DMS 273 (cell line): Measurements from ENCODE around the gene HARBI1.

Source experiments
- DNase-seq: peaks from one replicate; lab custom pipeline; 2025; ENCODE audit not compliant: unreplicated experiment; lab: John Stamatoyannopoulos, UW

HARBI1 gene

DNA sequence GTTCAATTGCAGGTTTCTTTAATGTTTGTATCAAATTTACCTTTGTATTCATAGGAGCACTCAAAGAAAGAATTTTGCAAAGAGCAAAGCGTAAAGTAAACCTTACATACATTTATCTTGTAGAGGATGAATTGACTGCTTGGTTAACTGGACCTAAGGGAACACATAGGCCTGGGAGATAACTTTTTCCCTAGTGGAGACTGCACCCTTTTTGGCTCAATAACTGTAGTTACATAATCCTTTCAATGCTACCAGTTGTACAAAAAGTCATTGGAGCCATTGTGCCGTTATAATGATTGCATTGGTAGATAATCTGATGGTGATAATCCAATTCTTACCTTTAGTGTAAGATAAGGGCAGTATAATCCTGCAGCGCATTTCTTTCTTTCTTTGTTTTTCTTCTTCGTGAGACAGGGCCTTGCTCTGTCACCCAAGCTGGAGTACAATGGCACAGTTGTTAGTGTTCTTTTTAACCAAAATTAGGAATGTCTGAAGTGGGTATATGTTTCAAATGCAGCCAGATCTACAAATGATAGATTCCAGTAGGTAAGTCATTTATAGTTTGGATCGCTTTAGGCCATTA, 18.6 kb upstream of the HARBI1 start:
- no peak for DNase-seq

DNA sequence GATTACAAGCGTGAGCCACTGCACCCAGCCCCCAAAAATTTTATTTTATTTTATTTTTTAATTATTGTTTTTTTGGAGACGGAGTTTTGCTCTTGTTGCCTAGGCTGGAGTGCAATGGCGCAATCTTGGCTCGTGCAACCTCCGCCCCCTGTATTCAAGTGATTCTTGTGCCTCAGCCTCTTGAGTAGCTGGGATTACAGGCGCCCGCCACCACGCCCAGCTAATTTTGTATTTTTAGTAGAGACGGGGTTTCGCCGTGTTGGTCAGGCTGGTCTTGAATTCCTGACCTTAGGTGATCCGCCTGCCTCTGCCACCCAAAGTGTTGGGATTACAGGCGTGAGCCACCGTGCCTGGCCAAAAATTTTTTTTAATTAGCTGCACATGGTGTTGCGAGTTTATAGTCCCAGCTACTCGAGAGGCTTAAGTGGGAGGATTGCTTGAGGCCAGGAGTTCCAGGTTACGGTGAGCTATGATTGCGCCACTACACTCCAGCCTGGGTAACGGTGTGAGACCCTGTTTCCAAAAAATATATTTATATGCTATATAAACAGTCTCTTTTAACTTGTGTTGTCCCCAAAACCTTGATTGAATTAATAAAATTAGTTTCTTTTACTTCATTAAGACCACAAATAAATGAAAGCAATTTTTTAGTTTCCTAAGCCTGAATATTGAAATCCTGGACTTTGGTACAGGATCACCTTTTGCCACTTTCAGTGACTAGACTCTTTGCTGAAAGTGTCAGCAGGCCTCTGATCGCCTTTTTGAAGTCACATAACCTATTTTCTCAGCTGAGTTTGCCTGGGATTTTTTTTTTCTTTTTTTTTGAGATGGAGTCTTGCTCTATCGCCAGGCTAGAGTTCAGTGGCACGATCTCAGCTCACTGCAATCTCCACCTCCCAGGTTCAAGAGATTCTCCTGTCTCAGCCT, 16.5 kb upstream of the HARBI1 start:
- DNase-seq = no peak

DNA sequence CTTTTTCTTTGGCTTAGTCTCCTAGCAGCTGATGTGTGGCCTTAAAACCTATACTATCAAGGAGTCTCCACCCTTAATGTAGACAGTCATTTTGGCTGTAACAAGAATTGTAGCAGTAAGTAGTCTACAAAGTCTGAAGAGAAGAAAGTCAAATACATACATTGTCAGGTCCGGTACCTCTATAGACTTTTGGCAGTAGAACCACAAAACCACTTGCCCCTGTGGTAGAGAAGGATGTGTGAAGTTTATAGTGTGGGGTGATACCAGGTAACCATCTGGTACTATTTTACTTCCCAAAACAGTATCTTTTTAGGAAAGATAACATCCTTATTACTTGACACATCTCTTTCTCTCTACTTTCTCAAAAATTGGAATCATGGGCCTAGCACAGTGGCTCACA, 15.5 kb upstream of the HARBI1 start:
- DNase-seq = no peak

DNA sequence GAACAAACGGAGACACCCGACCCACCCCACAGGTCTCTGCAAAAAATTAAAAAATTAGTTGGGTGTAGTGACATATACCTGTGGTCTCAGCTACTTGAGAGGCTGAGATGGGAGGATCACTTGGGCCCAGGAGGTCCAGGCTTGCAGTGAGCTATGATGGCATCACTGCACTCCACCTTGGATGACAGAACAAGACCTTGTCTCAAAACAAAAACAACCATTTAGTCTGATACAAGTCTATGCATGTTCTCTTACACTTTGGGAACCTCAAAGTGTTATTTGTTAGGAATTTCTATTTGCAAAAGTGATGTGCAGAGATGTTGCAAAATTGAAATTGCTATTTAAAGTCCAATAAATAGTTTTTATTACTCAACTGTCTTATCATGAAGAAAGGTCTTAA, 14.6 kb upstream of the HARBI1 start:
- no peak for DNase-seq

DNA sequence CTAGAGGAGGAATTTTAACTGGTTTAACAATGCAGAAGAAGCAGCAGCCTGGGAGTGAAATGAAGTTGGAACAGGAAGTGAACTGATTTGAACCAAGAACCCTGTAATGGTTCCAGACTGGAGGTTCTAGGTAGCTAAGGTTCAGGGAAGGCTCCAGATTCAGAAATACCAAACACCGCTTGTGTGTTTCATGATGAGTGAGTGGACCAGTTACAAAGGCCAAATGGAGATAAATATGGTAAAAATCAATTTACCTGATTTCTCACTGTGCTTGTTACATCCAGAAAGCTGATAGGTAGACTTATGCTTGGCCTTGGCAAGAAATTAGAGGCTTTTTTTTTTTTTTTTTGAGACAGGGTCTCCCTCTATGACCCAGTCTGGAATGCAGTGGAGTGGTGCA, 13.2 kb upstream of the HARBI1 start:
- DNase-seq = no peak

DNA sequence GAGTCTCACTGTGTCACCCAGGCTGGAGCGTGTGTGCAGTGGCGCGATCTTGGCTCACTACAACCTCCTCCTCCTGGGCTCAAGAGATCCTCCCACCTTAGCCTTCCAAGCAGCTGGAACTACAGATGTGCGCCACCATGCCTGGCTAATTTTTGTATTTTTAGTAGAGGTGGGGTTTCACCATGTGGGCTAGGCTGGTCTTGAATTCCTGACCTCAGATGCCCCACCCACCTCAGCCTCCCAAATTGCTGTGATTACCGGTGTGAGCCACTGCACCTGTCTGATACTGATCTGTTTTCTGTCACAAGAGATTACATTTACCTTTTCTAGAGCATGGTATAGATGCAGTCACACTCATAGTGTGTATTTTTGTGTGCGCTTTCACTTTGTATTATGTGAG, 11.9 kb upstream of the HARBI1 start:
- no peak for DNase-seq

DNA sequence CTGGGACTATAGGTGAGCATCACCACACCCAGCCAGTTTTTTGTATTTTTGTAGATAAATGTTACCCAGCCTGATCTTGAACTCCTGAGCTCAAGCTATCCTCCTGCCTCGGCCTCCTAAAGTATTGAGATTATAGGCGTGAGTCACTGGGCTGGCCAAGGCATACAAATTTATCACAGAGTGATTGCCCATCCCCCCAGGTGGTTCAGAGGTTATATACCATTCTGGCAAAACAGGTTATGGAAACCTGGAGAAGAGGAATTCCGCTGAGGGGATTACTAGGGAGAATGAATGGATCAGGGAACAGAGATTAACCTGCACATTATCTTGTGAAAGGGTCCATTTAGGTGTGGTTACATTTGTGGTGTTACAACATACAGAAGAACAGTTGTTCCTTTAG, 8.4 kb upstream of the HARBI1 start:
- DNase-seq = no peak

DNA sequence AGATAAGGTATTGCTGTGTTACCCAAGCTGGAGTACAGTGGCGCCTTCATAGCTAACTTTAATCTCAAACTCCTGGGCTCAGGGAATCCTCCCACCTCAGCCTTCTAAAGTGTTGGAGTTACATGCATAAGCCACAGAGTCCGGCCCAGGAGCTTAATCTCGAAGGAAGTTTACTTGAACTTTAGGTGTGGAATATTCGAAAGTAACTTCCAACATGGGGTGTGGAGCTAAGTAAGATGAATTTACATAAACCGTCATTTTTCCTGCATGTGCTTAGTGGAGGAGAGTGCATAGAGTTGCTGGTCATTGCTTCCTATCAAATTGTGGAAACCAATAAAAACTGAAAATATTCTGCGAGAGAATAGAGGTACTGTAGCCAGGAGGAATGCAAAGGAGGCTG, 1.8 kb upstream of the HARBI1 start:
- DNase-seq = peak; percentile 7

DNA sequence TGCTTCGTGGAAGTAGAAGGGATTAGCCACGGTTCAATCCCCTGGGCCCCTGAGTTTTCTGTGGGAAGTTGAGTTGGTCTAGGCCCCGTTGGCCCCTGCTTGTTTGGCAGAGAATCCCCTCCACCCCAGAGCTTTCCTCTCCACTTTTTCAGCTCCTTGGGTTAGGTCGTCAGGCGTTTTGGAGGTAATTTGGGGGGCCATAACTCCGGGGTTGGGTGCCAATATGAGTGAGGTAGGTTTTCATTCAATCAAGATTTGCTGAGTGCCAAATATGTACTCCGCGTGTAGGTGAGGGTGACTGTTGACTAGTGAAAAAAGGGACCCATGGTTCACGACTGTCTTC, 916 bp upstream of the HARBI1 start:
- no peak for DNase-seq

DNA sequence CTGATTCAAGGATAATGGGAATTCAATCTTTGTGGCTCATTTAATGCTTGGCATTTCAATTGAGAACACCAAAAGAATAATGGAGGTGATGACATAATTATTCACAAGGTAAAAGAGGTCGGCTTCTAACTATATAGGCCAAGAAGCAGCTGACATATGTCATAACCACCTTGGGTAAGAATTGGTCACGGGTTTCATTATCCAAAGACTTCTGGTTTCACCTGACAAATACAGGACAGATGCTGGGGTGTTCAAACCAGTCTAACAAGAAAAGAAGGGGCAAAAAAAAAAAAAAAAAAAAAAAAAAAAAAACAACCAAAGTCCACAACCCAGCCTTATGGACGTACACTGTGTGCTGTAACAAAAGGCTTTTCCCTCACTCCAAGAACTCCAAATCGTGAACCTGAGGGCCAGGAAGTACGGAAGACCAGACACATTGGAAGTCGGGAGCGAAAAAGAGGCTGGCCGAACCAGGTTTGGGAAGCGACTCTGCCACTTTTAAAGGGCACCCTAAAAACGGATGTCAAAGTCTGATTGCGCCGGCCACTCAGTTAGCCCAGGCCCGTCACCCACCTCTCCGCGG, 385 bp downstream of the HARBI1 start:
- peak; percentile 38 for DNase-seq

DNA sequence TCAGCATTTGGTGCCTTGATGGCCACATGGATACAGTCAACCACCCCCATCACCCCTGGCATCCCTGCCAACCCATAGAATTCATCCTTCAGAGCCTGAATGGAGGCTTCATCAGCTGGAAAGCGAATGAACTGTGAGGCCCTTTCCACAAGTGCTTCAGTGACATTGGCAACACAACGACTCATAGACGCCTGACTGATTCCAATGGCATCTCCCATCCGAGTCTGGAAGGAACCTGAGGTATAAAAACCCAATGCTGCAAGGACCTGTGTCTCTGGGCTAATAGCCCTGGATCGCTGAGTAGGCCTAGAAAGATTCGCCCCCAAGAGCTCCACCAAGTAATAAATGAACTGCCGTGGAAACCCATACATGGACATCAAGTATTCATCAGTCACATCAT, 1.3 kb downstream of the HARBI1 start:
- no peak for DNase-seq

DNA sequence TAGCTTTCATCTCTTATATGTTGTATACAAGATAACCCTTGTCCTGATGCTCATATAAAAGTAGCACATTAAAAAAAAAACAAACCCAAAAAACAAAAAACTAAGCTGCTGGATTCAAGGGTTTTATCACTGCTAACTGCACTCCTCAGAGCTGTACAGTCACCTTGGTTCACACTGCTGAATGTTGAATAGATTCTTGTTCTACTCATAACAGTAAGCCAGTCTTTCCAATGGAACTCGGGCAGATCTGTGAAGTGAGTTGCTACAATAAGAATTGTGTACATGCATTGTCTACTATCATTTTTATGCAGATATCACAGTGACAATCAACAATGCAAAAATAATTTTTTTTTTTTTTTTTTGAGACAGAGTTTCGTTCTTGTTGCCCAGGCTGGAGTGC, 4.7 kb downstream of the HARBI1 start:
- DNase-seq = no peak

DNA sequence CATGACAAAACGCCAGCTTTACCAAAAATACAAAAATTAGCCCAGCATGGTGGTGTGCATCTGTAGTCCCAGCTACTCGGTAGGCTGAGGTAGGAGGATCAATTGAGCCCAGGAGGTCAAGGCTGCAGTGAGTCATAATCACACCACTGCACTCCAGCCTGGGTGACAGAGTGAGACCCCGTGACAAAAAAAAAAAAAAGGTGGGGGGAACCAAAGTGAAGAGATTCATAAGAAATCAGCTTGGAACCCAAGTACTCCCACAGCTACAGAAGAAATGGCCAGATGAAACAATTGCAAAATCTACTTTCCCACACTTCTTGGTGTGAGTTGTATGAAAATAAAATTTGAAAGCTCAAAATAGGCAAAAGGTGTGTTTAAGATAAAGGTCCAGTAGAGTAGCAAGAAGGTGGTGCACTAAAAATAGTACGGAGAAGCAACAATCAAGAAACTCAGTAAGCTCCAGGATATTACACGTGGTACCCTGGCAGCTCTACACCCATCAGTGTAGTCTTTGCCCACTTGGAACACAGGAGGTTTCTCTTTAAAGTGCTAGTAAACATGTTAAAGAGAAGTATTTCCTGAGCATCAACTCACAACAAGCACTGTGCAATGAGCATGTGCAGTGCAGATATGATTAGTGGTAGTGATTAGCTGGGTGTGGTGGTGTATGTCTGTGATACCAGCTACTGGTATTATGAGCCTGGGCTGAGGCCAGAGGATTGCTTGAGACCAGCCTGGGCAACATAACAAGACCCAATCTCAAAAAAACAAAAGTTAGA, 5.3 kb downstream of the HARBI1 start:
- DNase-seq = no peak

DNA sequence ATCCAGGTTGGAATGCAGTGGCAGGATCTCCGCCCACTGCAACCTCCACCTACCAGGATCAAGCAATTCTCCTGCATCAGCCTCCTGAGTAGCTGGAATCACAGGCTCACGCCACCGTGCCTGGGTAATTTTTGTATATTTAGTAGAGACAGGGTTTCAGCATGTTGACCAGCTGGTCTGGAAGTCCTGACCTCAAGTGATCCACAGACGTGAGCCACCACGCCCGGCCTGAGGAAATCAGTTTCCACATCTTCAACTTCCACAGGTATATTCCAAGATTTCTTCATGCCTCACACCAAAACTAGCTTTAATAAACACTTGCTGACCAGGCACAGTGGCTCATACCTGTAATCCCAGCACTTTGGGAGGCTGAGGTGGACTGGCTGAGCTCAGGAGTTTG, 7.6 kb downstream of the HARBI1 start:
- DNase-seq = no peak

DNA sequence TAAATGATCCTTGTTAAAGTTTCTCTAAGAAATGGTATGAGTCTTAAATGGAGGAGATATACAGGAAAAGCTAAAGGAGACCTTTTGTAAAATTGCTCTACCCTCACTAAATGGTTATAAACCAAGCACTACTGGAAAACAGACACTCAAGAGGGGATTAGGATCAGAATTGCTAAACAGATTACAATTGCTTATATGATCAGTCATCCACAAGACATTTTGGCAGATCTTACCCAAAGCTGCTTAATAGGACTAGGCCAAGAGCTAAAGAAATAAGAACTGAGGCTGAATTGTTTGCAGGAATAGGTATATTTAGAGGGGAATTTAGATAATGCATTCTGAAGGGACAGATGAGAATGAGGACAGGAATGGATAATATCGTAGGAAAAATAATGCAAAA, 9.5 kb downstream of the HARBI1 start:
- no peak for DNase-seq

DNA sequence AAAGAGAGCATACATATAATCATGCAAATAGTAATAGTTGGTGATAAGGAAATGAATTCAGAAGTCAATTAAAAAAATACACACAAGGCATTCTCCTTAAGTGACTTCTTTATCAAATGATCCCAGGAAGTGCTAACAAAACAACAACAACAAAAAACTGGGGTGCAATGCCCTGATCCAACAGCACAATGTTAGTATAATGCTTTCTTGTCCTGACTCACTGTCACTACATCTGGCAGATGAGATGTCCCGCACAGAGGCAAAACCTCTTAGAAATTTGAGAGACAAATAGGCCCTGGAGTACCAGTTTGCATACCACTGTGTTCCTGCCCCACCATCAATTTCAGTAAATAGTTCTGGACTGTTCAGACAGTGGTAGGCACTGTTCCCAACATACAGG, 12.2 kb downstream of the HARBI1 start:
- no peak for DNase-seq

DNA sequence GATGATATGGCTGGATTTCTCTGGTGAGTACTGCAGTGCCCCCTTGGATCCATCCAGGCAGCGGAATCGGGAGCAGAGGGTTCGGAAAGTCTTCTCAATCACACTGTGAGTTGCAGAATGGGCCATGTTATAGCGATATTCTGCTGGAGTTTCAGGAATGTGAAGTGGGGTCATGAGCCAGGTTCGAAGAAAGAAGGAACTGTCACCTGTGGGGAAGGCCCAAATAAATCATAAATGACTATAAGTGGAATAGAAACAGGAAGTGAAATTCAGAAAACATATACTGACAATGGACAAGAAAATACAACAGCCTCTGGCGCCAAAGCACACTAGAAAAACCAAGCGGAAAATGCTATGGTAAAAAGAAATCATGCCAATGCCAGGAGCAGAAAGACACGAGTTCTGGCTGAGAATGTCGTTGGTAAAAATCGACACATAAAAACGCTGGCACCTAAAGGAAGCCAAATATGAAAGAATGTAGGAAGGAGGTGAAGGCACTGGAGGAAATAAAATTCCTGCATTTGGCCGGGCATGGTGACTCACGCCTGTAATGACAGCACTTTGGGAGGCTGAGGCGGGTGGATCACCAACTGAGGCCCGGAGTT, 13.2 kb downstream of the HARBI1 start:
- DNase-seq = no peak

DNA sequence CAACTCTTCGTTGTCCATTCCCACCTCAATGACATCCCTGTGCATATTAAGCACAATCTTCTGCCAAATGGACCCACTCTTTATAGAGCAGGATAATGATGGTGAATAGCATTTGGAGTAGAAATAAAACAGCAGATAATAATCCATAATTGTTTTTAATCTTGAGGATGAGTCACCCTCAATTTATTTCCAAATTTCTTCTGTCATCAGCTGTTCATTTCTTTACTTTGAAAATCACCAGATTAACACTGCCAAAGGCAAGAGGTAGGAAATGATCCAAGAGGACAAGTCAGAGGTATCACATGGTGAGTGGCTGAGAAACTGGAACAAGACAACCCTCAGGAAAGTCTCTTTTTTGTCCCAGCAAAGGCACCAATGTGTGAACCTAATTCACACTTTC, 15.9 kb downstream of the HARBI1 start:
- DNase-seq = no peak

DNA sequence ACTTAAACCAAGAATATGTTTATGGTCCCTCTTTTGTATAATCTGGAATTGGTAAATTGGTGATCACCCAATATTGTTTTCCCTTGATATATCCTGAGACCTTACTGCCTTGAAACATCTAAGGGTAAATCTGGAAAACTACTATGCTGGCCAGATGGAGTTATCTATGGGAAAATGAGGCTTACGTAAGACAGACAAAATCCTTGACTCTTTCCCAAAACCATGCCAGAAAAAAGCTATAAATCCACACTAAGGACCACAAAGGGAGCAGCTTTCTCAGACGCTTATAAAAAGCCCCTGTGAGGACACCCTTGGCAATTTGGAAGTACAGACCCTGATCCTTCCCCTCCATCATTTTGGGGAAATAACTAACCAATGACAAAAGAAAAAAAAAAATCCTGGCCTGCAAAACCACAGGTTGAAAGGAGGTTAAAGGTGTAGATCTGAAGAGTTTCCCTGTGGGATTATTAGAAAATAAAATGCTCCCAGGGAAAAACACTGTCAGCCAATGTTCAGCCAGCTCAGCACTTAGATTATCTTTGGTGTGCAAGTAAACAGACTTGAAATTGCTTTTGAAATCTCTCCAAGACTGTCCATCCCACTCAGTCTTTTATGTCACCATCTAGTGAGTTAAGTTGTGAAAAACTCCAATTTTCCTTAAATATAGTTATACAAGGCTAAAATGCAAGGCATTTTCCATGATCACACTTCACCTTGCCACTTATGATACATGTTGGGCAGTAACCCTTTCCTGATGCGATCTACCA, 16.6 kb downstream of the HARBI1 start:
- DNase-seq = no peak

DNA sequence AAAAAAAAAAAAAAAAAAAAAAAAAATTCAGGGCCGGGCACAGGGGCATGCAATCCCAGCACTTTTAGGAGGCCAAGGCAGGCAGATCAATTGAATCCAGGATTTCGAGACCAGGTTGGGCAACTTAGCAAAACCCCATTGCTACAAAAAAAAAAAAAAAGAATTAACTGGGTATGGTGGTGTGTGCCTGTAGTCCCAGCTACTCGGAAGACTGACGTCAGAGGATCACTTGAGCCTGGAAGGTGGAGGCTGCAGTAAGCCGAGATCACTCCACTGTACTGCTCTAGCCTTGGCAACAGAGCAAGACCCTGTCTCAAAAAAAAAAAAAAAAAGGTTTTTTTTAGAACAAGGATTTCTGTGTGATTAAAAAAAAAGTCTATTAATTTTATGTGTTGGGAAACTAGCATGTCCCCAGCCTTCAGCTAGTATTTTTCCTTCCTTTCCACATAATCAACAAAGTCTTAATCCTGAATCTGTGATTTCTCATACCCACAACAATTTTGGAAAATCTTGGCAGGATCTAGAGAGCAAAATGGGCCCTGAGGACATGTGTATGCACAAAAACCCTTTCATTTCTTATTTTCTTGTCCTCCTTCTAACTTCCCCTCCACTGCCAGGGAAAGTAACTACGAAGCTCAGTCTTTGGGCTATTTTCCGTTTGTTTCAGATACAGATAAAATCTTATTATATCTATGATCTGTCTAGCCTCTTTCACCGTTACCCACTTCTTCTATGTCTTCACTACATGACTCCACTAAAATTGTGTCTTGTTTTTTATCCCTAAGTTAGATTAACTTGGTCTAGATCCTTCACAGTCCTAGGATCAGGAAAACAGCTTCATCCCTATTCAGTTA, 17.5 kb downstream of the HARBI1 start:
- DNase-seq = no peak
